DOHH2 (cell line): ENCODE data around the gene DSC3.
"Not testable (repeated sequence)": the region's sequence is repeated elsewhere in the genome, so short reads cannot be mapped to it uniquely, and the experiment has no call there.

Source experiments
- H3F3A ChIP-seq: fragments of 200-600 bp; sonication (generic), shearing (Covaris generic); 2 replicates; pipeline ENCODE4 v1.6.0; 2016; ENCODE audit warnings: antibody characterized with exemption, mild to moderate bottlenecking; ENCODE audit not compliant: control insufficient read depth, insufficient read depth
- H3K27ac ChIP-seq: fragments of 200-600 bp; sonication (generic); 2 replicates; pipeline ENCODE4 v1.5.1; 2014; ENCODE audit warnings: low read depth, mild to moderate bottlenecking, low read length, moderate library complexity
- H3K27me3 ChIP-seq: fragments of 200-600 bp; sonication (generic); 2 replicates; pipeline ENCODE4 v1.6.1; 2014; ENCODE audit warnings: mild to moderate bottlenecking, low read length, mixed read lengths; ENCODE audit not compliant: control insufficient read depth
- H3K36me3 ChIP-seq: fragments of 200-600 bp; sonication (generic); 2 replicates; pipeline ENCODE4 v1.6.1; 2014; ENCODE audit warnings: mild to moderate bottlenecking, low read length, moderate library complexity, mixed read lengths; ENCODE audit not compliant: control insufficient read depth
- H3K4me1 ChIP-seq: fragments of 200-600 bp; sonication (generic); 2 replicates; pipeline ENCODE4 v1.6.1; 2014; ENCODE audit warnings: mild to moderate bottlenecking, low read length, mixed read lengths; ENCODE audit not compliant: control insufficient read depth
- H3K4me2 ChIP-seq: fragments of 200-600 bp; sonication (generic); 2 replicates; pipeline ENCODE4 v1.6.0; 2014; ENCODE audit warnings: mild to moderate bottlenecking, low read length, moderate library complexity
- H3K4me3 ChIP-seq: fragments of 200-600 bp; sonication (generic); 2 replicates; pipeline ENCODE4 v1.5.1; 2014; ENCODE audit warnings: mild to moderate bottlenecking, low read length, mixed read lengths
- H3K79me2 ChIP-seq: fragments of 200-600 bp; sonication (generic); 2 replicates; pipeline ENCODE4 v1.6.1; 2014; ENCODE audit warnings: mild to moderate bottlenecking, low read length, mixed read lengths; ENCODE audit not compliant: control insufficient read depth
- H3K9me2 ChIP-seq: fragments of 200-600 bp; sonication (generic); replicated peaks from 2 replicates; pipeline ENCODE4 v1.6.1; 2014; ENCODE audit warnings: mild to moderate bottlenecking, low read length, mixed read lengths; ENCODE audit not compliant: control insufficient read depth
- H3K9me3 ChIP-seq: fragments of 200-600 bp; sonication (generic); 2 replicates; pipeline ENCODE4 v1.6.1; 2014; ENCODE audit warnings: antibody characterized with exemption, low read length, mixed read lengths; ENCODE audit not compliant: control insufficient read depth, insufficient read depth
- H4K20me1 ChIP-seq: fragments of 200-600 bp; sonication (generic); 2 replicates; pipeline ENCODE4 v1.6.0; 2014; ENCODE audit warnings: low read depth, mild to moderate bottlenecking, antibody characterized with exemption, low read length, moderate library complexity; ENCODE audit not compliant: control insufficient read depth, insufficient read depth
- EZH2phosphoT487 ChIP-seq: fragments of 200-600 bp; sonication (generic); IDR thresholded peaks from 2 replicates; pipeline ENCODE4 v1.6.1; 2017; ENCODE audit warnings: borderline replicate concordance, mild to moderate bottlenecking, antibody characterized with exemption, low read length, moderate library complexity, mixed read lengths
- TF ChIP-seq, protein P1 (sequence below): fragments of 200-600 bp; sonication (generic); IDR thresholded peaks from one replicate; pipeline ENCODE4 v1.5.1; 2014; ENCODE audit warnings: antibody characterized with exemption, mild to moderate bottlenecking, low read depth, low read length; ENCODE audit not compliant: poor library complexity, severe bottlenecking

The DSC3 gene

DNA sequence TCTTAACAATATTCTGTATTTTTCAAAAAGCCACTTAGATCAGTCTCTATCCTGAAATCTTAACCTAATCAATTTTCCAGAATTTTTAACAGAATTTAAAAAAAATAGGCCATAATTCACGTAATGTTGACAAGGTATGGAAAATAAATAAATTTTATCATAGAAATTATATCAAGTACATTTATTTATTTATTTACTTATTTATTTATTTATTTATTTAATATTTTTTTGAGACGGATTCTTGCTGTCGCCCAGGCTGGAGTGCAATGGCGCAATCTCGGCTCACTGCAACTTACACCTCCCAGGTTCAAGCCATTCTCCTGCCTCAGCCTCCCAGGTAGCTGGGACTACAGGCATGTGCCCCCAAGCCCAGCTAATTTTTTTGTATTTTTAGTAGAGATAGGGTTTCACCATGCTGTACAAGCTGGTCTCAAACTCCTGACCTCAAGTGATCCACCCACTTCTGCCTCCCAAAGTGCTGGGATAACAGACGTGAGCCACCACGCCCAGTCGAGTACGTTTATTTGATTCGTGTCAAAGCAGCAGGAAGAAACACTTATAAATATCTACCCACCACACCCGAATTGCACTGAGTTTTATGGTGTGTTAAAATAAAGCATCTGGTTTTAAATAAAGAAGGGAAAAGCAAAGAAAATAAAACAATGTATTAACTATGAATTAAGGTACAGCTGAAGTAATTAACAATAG is 60.1 kb downstream of the DSC3 start:
- Histone ChIP-seq H4K20me1 (no peaks in the 10 kb centered on the region), H3K27me3 (no peaks in the 10 kb centered on the region), H3K4me2 (no peak overlapping the region), H3K27ac (no peak overlapping the region), H3K79me2 (no peaks in the 10 kb centered on the region), H3K9me2 (no peaks in the 10 kb centered on the region), H3K4me3 (no peak overlapping the region), H3K9me3 (no peaks in the 10 kb centered on the region), H3K36me3 (no peaks in the 10 kb centered on the region), H3K4me1 (no peaks in the 10 kb centered on the region), H3F3A (no peaks in the 10 kb centered on the region)
- TF ChIP-seq EZH2phosphoT487, result no peak
- TF ChIP-seq, protein P1, sequence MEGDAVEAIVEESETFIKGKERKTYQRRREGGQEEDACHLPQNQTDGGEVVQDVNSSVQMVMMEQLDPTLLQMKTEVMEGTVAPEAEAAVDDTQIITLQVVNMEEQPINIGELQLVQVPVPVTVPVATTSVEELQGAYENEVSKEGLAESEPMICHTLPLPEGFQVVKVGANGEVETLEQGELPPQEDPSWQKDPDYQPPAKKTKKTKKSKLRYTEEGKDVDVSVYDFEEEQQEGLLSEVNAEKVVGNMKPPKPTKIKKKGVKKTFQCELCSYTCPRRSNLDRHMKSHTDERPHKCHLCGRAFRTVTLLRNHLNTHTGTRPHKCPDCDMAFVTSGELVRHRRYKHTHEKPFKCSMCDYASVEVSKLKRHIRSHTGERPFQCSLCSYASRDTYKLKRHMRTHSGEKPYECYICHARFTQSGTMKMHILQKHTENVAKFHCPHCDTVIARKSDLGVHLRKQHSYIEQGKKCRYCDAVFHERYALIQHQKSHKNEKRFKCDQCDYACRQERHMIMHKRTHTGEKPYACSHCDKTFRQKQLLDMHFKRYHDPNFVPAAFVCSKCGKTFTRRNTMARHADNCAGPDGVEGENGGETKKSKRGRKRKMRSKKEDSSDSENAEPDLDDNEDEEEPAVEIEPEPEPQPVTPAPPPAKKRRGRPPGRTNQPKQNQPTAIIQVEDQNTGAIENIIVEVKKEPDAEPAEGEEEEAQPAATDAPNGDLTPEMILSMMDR, result no peak

DNA sequence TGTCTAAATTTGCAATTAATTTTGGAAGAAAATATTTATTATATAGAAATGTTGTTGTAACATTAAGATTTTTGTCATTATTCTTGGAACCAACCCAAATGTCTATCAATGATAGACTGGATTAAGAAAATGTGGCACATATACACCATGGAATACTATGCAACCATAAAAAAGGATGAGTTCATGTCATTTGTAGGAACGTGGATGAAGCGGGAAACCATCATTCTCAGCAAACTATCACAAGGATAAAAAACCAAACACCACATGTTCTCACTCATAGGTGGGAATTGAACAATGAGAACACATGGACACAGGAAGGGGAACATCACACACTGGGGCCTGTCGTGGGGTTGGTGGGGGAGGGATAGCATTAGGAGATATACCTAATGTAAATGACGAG is 64.5 kb downstream of the DSC3 start:
- H3F3A ChIP-seq, H3K4me3 ChIP-seq, H3K9me2 ChIP-seq, H3K27me3 ChIP-seq, H3K9me3 ChIP-seq, H3K4me1 ChIP-seq, H3K36me3 ChIP-seq, H3K79me2 ChIP-seq, H3K4me2 ChIP-seq, H4K20me1 ChIP-seq, H3K27ac ChIP-seq: not testable (repeated sequence)

DNA sequence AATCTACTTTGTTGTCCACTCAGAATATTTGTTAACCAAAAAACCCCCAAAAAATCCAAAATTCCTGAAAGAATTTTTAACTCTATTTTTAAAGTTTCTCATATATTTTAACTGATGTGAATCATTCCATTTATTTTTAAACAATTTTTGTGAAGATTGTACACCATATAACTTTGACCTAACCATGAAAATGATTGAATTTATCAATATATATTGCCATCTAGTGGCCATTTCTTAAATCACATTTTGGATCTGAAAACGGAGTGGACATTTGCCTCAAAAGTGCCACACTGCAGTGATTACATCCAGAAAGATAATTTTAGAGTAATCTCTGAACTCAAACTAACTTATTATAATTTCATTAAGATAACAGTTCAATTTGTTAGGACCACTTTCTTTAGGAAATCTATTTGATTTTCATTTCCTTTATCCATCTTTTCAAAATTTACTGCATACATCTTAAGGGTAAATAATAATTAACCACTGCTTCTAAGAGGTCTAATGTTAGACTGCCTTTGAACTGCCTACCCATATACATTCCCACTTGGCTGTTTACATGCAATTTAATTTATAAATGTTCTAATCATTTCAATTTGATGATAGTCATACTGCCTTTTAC is 71.1 kb downstream of the DSC3 start:
- H3K4me1 ChIP-seq, result no peaks in the 10 kb centered on the region
- H3K4me2 ChIP-seq, result no peak overlapping the region
- H3K79me2 ChIP-seq, result no peaks in the 10 kb centered on the region
- H3K9me3 ChIP-seq, result no peaks in the 10 kb centered on the region
- no peak overlapping the region for H3K4me3 ChIP-seq
- no peaks in the 10 kb centered on the region for H3K27me3 ChIP-seq
- no peak overlapping the region for H3K27ac ChIP-seq
- no peaks in the 10 kb centered on the region for H4K20me1 ChIP-seq
- no peaks in the 10 kb centered on the region for H3F3A ChIP-seq
- no peak for TF ChIP-seq EZH2phosphoT487
- TF ChIP-seq, protein P1, result peak; percentile 59
- no peaks in the 10 kb centered on the region for H3K9me2 ChIP-seq
- no peaks in the 10 kb centered on the region for H3K36me3 ChIP-seq

DNA sequence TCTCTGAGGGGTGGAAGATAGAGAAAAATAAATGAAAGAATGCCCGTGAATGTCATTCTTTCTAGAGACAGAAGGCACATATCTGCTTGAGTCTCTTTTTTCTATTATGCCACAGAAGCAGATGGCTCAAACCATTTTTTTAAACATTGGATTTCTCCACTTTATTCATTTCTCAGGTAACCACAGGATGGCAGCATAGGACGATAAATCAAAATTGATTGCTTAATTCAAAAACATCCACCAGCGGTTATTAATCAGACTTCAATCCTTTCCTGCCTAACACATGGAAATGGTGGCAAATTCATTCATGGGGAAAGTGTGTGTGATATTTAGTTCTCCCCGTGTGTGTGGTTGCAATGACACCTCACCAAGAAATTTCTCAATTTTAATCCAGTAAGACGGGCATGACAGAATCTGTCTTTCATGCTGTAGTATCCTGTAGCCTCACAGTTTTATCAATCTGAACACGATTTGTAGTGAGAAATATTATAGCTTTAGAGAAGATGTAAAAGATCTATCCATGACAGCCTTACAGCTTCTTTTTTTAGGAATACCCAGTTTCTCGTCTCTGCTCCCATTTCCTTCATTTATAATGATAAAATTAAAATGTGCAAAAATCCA is 72.2 kb downstream of the DSC3 start:
- Histone ChIP-seq H3K79me2 (no peaks in the 10 kb centered on the region), H3K27ac (no peak overlapping the region), H3K36me3 (no peaks in the 10 kb centered on the region), H3K9me3 (no peaks in the 10 kb centered on the region), H3K27me3 (no peaks in the 10 kb centered on the region), H3K4me3 (no peak overlapping the region), H4K20me1 (no peaks in the 10 kb centered on the region), H3K4me2 (no peak overlapping the region), H3K9me2 (no peaks in the 10 kb centered on the region), H3F3A (no peaks in the 10 kb centered on the region), H3K4me1 (no peaks in the 10 kb centered on the region)
- TF ChIP-seq, protein P1, result peak; percentile 45
- no peak for TF ChIP-seq EZH2phosphoT487
